Activated CD4-positive, alpha-beta T cell treated with anti-CD3 and anti-CD28 coated beads, Interleukin-2, amount 10 ng/mL, durations not matched to agents 7 days and 5 days (primary cell): ENCODE measurements around the gene STK11. TPM values are rescaled to one million over a fixed set of nuclear protein-coding genes. Genes with fewer than 3 reads are reported as not detected.
A peak's percentile ranks its signal among the peaks of the same experiment; 100 is the strongest.
"Not testable (repeated sequence)": the region's sequence is repeated elsewhere in the genome, so short reads cannot be mapped to it uniquely, and the experiment has no call there.

Experiments used
- CTCF ChIA-PET: fragments of 350-600 bp; sonication (Branson Sonifier 250); formaldehyde crosslinking; loops from one replicate; lab custom pipeline; 2021; ENCODE audit warnings: antibody characterized with exemption; lab: Charles Lee
- POLR2A ChIA-PET: fragments of 350-600 bp; sonication (Branson Sonifier 250); formaldehyde crosslinking; loops from one replicate; lab custom pipeline; 2021; ENCODE audit warnings: antibody characterized with exemption; lab: Charles Lee
- DNase-seq: peaks from one replicate; pipeline ENCODE4 v3.0.0-alpha.2; 2020
- H3K27ac Mint-ChIP-seq: one replicate; pipeline ENCODE4 v1.8.0; 2021; ENCODE audit warnings: mild to moderate bottlenecking, moderate library complexity, mixed read lengths
- H3K27me3 Mint-ChIP-seq: one replicate; pipeline ENCODE4 v1.8.0; 2021; ENCODE audit warnings: mixed read lengths
- H3K36me3 Mint-ChIP-seq: one replicate; pipeline ENCODE4 v1.8.0; 2021; ENCODE audit warnings: low read depth, mixed read lengths
- H3K4me1 Mint-ChIP-seq: one replicate; pipeline ENCODE4 v1.8.0; 2021; ENCODE audit warnings: mixed read lengths
- H3K4me3 Mint-ChIP-seq: one replicate; pipeline ENCODE4 v1.8.0; 2021; ENCODE audit warnings: mild to moderate bottlenecking, moderate library complexity, mixed read lengths
- H3K9me3 Mint-ChIP-seq: one replicate; pipeline ENCODE4 v1.8.0; 2021; ENCODE audit warnings: mixed read lengths
- total RNA-seq, 2 experiments: library from RNA; stranded (reverse); gene quantifications; one replicate each; pipeline ENCODE4 v1.2.3, GENCODE V29; 2021

The STK11 gene
- total RNA-seq, 2 experiments from 2014 or later: 71.7 to 82.0 TPM

DNA sequence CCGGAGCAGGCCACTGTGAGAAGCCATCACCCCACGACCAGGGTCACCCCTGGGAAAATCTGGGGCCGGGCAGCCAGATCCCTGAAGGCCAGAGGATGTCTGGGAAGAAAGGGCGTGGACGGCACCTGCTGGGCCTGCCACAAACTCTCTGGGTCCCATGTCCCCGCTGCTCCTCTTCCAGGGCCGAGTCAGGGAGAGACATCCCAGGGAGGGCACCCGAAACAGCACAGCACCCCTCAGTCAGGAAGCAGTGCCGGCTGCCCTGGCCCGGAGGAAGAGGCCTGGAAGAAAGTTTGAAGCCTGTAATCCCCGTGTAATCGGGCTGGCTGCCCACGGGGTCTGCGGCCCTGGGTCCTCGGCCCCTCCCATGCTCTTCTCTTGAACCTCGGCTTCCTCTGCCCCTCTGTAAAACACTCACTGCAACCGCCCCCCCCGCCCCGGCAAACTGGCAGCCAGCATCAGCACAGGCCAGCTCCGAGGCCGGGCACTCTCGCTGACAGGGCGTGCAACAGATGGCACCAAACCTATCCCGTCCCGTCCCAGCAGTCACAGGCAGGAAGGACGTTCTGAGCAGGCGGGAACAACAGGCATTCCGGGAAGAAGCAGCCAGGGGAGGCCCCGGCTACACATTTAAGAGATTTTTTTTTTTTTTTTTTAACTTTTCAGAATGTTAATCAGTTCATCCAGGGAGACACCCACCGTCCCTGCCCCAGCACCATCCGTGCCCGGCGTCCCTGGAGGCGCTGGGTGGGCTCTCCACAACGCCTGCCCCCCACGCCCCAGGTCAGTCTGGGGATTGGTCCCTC, 33.0 kb upstream of the STK11 start:
- Mint-ChIP-seq H3K27ac (peak overlapping the region; percentile 76), H3K4me1 (peaks cover 36% of the 10 kb centered on the region), H3K4me3 (peak overlapping the region; percentile 90), H3K27me3 (no peaks in the 10 kb centered on the region), H3K36me3 (peaks cover 11% of the 10 kb centered on the region), H3K9me3 (no peaks in the 10 kb centered on the region)
- no peak for DNase-seq
- CTCF ChIA-PET: no interaction called here
- POLR2A ChIA-PET: no interaction called here

- ChIA-PET POLR2A (no interaction called here), CTCF (no interaction called here)
- H3K27me3 Mint-ChIP-seq: no peaks in the 10 kb centered on the region
- no peaks in the 10 kb centered on the region for H3K9me3 Mint-ChIP-seq
- DNase-seq: peak; percentile 40
- peak overlapping the region; percentile 90 for H3K4me3 Mint-ChIP-seq
- peak overlapping the region; percentile 94 for H3K27ac Mint-ChIP-seq
- peaks cover 11% of the 10 kb centered on the region for H3K36me3 Mint-ChIP-seq
- H3K4me1 Mint-ChIP-seq: peaks cover 40% of the 10 kb centered on the region
Observed at GRCh38 chr19:1173159-1173844, 32.3 kb upstream of the STK11 start.

DNA sequence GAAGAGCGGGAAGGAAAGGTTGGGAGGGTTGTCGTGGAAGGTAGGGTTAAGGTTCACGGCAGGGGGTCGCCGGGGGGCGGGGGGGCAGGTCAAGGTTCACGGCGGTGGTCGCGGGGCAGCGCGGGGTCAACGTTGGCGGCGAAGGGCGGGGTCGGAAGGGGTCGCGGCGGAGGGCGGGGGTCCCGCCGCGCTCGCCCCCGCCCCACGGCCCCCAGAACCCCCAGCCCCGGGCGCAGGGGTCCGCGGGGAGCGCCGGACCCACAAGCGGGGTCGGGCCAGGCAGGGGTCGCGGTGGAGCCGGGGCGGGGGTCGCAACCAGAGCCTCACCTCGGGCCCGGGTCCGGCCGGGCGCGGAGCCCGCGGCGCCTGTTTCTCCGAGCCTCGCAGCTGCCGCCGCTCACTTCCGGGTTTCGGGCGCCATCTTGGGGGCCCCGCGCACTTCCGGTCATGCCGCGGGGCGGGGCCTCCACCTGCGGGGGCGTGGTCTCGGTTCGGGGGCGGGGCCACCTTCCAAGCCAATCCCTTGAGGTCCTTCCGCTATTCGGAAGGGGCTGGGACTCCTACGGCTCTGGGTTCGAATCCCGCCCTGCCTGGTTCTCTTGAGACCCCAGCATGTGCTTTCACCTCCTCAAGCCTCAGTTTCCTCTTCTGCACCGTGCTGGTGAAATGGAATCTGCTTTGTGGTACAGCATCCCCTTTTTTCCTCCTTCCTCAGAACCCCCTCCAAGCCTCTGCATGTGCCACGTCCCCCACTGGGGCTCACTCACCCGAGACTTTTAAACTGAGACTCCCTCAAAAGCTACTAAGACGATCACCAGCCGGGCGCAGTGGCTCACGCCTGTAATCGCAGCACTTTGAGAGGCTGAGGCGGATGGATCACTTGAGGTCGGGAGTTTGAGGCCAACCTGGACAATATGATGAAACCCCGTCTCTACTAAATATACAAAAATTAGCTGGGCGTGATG, 31.5 kb upstream of the STK11 start, which contains the start of gene SBNO2:
Gene SBNO2, minus strand, starts transcription at position 424 of the 965 bp plus-strand sequence. CDS start 19,992 bp downstream, outside the sequence.
- Mint-ChIP-seq H3K27me3 (no peaks in the 10 kb centered on the region), H3K4me1 (peaks cover 36% of the 10 kb centered on the region), H3K27ac (peak within 1 kb of the TSS; percentile 94), H3K36me3 (peaks cover 8% of the 10 kb centered on the region), H3K4me3 (peak within 1 kb of the TSS; percentile 90), H3K9me3 (no peaks in the 10 kb centered on the region)
- CTCF ChIA-PET: interaction anchor here (0.6 to 1.2 kb wide), 3 partner anchors 60 to 765 kb away, joined by 3 to 5 read pairs (median 3); no protein-coding TSS in a partner anchor
- DNase-seq: peak; percentile 90
- POLR2A ChIA-PET: no interaction called here

GRCh38 chr19:1177322-1178114, 28.1 kb upstream of the STK11 start:
- Mint-ChIP-seq H3K27ac (no peak overlapping the region), H3K4me3 (no peak overlapping the region), H3K4me1 (peaks cover 29% of the 10 kb centered on the region), H3K9me3 (no peaks in the 10 kb centered on the region), H3K27me3 (peaks cover 5% of the 10 kb centered on the region), H3K36me3 (peaks cover 2% of the 10 kb centered on the region)
- ChIA-PET POLR2A (no interaction called here), CTCF (interaction anchor here (0.7 to 2.2 kb wide), 6 partner anchors 8 to 71 kb away, joined by 3 to 8 read pairs (median 4); no protein-coding TSS in a partner anchor)
- DNase-seq: no peak

DNA sequence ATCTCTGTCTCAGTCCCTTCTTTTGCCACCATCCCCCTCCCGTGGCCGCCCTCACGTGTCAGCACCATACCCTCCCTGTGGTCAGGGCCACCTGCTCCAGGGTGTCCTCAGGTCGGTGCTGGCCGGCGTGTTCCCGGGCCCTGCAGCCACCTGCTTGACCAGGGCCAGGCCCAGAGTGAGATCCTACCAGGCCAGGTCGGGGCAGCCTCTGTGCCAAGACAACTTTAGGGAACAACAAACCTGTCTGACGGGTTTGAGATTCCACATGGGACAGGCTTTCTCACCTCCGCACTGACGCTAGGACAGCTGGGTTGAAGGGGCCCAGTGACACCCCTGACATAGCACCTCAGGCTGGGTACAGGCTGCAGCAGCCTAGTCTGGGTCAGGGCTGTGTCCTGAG, 24.0 kb upstream of the STK11 start:
- Mint-ChIP-seq H3K36me3 (no peaks in the 10 kb centered on the region), H3K27ac (no peak overlapping the region), H3K9me3 (no peaks in the 10 kb centered on the region), H3K27me3 (peaks cover 5% of the 10 kb centered on the region), H3K4me3 (no peak overlapping the region), H3K4me1 (peaks cover 25% of the 10 kb centered on the region)
- no peak for DNase-seq
- CTCF ChIA-PET: interaction anchor here (1.4 kb wide), 1 partner anchor 85 kb away, joined by 5 read pairs; no protein-coding TSS in a partner anchor
- POLR2A ChIA-PET: no interaction called here

DNA sequence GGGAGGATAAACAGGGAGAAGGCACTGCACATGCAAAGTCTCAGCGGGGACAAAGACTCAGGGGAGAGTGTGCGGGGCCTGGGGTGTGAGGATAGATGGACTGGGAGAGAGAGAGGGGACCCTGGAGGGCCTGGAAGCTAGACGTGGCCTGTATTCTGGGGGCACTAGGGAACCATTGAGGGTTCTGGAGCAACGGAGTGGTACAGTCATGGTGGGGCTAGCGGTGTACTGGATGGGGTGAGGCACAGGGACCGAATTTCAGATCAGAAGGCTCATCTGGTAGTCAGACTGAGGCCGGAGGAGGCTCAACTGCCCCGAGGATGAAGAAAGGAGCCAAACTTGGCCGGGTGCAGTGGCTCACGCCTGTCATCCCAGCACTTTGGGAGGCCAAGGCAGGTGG, 23.5 kb upstream of the STK11 start:
- no peak for DNase-seq
- CTCF ChIA-PET: no interaction called here
- Mint-ChIP-seq H3K36me3 (no peaks in the 10 kb centered on the region), H3K9me3 (no peaks in the 10 kb centered on the region), H3K27ac (no peak overlapping the region), H3K4me1 (peaks cover 25% of the 10 kb centered on the region), H3K27me3 (peaks cover 5% of the 10 kb centered on the region), H3K4me3 (no peak overlapping the region)
- POLR2A ChIA-PET: no interaction called here

- H3K27me3 Mint-ChIP-seq: peaks cover 5% of the 10 kb centered on the region
- H3K4me3 Mint-ChIP-seq: no peak overlapping the region
- H3K27ac Mint-ChIP-seq: no peak overlapping the region
- CTCF ChIA-PET: no interaction called here
- POLR2A ChIA-PET: no interaction called here
- no peaks in the 10 kb centered on the region for H3K36me3 Mint-ChIP-seq
- no peaks in the 10 kb centered on the region for H3K9me3 Mint-ChIP-seq
- H3K4me1 Mint-ChIP-seq: peaks cover 20% of the 10 kb centered on the region
- DNase-seq: no peak
Observed at GRCh38 chr19:1182727-1183126, 22.9 kb upstream of the STK11 start.

DNA sequence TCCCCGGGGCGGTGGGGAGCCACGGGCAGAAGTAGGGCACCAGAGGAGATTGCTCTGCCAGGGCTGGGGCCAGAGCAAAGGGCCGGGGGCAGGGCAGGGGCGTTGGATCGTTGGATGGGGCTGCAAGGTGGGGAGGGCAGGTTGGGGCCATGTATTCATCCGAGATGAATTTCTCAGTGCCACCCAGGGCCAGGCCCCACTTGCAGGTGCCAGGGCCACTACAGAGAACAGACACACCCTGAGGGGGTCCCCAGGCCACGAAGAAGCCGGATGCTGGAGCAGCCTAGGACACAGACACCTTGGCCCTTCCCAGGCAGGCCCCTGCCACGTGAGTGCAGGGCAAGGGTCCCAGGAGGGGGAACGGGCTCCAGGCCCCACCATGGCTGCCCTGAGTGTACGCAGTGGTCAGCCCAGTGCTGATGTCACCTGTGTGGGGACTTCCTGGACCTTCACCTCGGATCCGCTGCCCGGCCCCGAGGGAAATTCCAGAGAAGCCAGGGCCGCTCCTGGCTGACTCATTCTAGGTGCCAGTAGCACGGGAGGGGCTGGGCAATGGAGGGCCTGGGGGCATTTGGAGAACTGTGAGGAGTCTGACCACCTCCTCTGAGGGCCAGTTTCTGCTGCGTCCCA, 21.9 kb upstream of the STK11 start:
- CTCF ChIA-PET: no interaction called here
- H3K4me3 Mint-ChIP-seq: no peak overlapping the region
- no peak for DNase-seq
- H3K27ac Mint-ChIP-seq: no peak overlapping the region
- peaks cover 18% of the 10 kb centered on the region for H3K4me1 Mint-ChIP-seq
- POLR2A ChIA-PET: no interaction called here
- H3K36me3 Mint-ChIP-seq: no peaks in the 10 kb centered on the region
- H3K27me3 Mint-ChIP-seq: peaks cover 5% of the 10 kb centered on the region
- no peaks in the 10 kb centered on the region for H3K9me3 Mint-ChIP-seq

DNA sequence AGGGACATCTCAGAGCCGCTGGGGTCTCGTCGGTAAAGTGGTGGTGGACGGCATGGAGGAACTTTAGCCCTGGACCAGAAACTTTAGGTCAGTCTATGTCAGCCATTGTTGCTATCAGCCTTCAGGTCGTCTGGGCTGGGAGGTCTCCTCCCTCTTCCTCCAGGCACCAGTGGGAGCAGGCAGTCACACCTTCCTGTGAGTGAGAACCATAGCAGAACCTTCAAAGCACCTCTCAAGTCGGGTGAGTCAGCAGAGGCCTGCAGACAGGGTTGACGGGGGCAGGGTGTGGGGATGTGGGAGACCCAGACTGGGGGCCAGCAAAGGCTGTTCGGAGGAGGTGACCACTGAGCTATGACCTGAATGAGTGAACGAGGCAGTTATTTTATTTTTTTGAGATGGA, 16.2 kb upstream of the STK11 start:
- POLR2A ChIA-PET: no interaction called here
- H3K4me3 Mint-ChIP-seq: no peak overlapping the region
- H3K4me1 Mint-ChIP-seq: peaks cover 34% of the 10 kb centered on the region
- DNase-seq: peak; percentile 57
- no peaks in the 10 kb centered on the region for H3K27me3 Mint-ChIP-seq
- no peaks in the 10 kb centered on the region for H3K9me3 Mint-ChIP-seq
- peak overlapping the region; percentile 71 for H3K27ac Mint-ChIP-seq
- CTCF ChIA-PET: no interaction called here
- no peaks in the 10 kb centered on the region for H3K36me3 Mint-ChIP-seq

GRCh38 chr19:1199531-1199930, 6.0 kb upstream of the STK11 start:
- DNase-seq: no peak
- Mint-ChIP-seq H3K4me3 (no peak overlapping the region), H3K27me3 (no peaks in the 10 kb centered on the region), H3K36me3 (no peaks in the 10 kb centered on the region), H3K9me3 (no peaks in the 10 kb centered on the region), H3K27ac (no peak overlapping the region), H3K4me1 (peaks cover 14% of the 10 kb centered on the region)
- ChIA-PET POLR2A (no interaction called here), CTCF (interaction anchor here (0.6 to 1.4 kb wide), 3 partner anchors 98 to 401 kb away, joined by 3 to 4 read pairs (median 3); no protein-coding TSS in a partner anchor)

- DNase-seq, H3K27me3 Mint-ChIP-seq, H3K36me3 Mint-ChIP-seq, H3K9me3 Mint-ChIP-seq, POLR2A ChIA-PET, H3K4me3 Mint-ChIP-seq, H3K27ac Mint-ChIP-seq: not testable (repeated sequence)
- CTCF ChIA-PET: interaction anchor here (0.9 to 1.4 kb wide), 2 partner anchors 13 to 170 kb away, joined by 3 to 4 read pairs; no protein-coding TSS in a partner anchor
- peaks cover 16% of the 10 kb centered on the region for H3K4me1 Mint-ChIP-seq
Observed at GRCh38 chr19:1200614-1201013, 5.0 kb upstream of the STK11 start.
